Upper lobe of left lung (tissue), 6 donors: ENCODE data around the gene SLC25A12. TPM values are rescaled to one million over a fixed set of nuclear protein-coding genes. Genes with fewer than 3 reads are reported as not detected.

ENCODE experiments used
- ATAC-seq, 2 donors: fragments of 200-7000 bp; cut with Tn5 transposase; one replicate each; pipeline ENCODE4 v1.9.1; 2022; ENCODE audit warnings: mild to moderate bottlenecking in 2 of 2, moderate library complexity in 2 of 2; ENCODE audit not compliant: low FRiP score in 2 of 2
- DNase-seq, 2 donors: peaks; one replicate each; pipeline ENCODE4 v3.0.0-alpha.2; 2019 to 2020
- H3K27ac ChIP-seq, 4 donors: fragments of 200-600 bp; sonication (generic); one replicate each; pipeline ENCODE4 v1.5.1; 2016 to 2019
- H3K27me3 ChIP-seq, 4 donors: fragments of 200-600 bp; sonication (generic); one replicate each; pipeline ENCODE4 v1.5.1; 2017 to 2019
- H3K36me3 ChIP-seq, 4 donors: fragments of 200-600 bp; sonication (generic); one replicate each; pipeline ENCODE4 v1.5.1; 2016 to 2019
- H3K4me1 ChIP-seq, 4 donors: fragments of 200-600 bp; sonication (generic); one replicate each; pipeline ENCODE4 v1.5.1; 2018 to 2019
- H3K4me3 ChIP-seq, 4 donors: fragments of 200-600 bp; sonication (generic); one replicate each; pipeline ENCODE4 v1.5.1; 2017 to 2019; ENCODE audit warnings: mild to moderate bottlenecking in 2 of 4, moderate library complexity in 1 of 4
- H3K9me3 ChIP-seq, 4 donors: fragments of 200-600 bp; sonication (generic); one replicate each; pipeline ENCODE4 v1.5.1; 2018 to 2019
- CTCF ChIP-seq, 6 experiments: fragments of 450-650 bp in 4 of 6; fragments of 200-600 bp in 2 of 6; sonication (generic) in 2 of 6; IDR thresholded peaks; one replicate each; pipeline ENCODE4 v1.5.1; 2016 to 2019; ENCODE audit warnings: antibody characterized with exemption in 6 of 6
- EP300 ChIP-seq, 4 donors: sonication (generic); formaldehyde crosslinking; IDR thresholded peaks; one replicate each; pipeline ENCODE4 v1.5.1; 2017; ENCODE audit warnings: antibody characterized with exemption in 4 of 4, control low read depth in 2 of 4
- POLR2A ChIP-seq, 4 donors: fragments of 450-650 bp; IDR thresholded peaks; one replicate each; pipeline ENCODE4 v1.5.1; 2016 to 2017; ENCODE audit warnings: antibody characterized with exemption in 4 of 4, mild to moderate bottlenecking in 2 of 4
- POLR2AphosphoS5 ChIP-seq, 2 donors: sonication (generic); formaldehyde crosslinking; IDR thresholded peaks; one replicate each; pipeline ENCODE4 v1.5.1; 2017; ENCODE audit warnings: antibody characterized with exemption in 2 of 2
- WGBS, 2 donors: methylation state at CpG; one replicate each; pipeline ENCODE4 v1.1.5; 2017 to 2018; 5-methylcytosine and 5-hydroxymethylcytosine counted together
- total RNA-seq, 6 donors: library from RNA; depleted of rRNA in 4 of 6; stranded (reverse); fragments of >200 nt in 4 of 6; gene quantifications; one replicate each; pipeline versions ENCODE4 v1.1.0 to v1.2.1, GENCODE V29; 2016 to 2021
- donor health status: DM: no; HTN: no; CAD: no; lungs with moderate emphysema.
- donor health status: DM: no; HTN: yes; CAD: no; lungs with severe emphysema.

Gene SLC25A12
- total RNA-seq, 6 donors from 2014 or later: 6.2 to 27.2 (median 11.3) TPM

DNA sequence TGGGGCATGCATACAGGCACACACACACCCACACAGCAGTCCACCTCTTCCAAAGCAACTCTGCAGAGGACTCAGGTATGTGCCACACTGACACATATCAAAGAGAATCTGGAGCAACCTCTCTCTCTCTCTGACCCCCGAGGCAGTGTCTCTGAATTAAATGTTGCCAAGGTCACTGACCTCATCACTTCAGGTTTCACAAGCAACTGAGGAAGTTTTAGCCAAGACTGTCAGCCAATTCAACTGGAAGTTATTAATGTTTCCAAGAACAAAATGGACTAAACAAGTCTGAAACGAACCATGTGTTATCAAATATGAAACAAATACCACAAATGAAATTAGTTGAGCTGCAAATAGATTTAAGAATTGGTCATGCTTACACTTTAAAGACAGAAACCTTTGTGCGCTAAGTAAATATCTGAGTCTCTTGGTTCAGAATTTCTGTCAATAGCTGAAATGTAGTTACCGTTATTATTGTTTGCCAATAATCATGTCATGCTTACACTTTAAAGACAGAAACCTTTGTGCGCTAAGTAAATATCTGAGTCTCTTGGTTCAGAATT is 86.1 kb downstream of the SLC25A12 start:
- Histone ChIP-seq H3K36me3 (peaks cover 0 to 13% (median 2%) of the 10 kb centered on the region in 4 donors), H3K4me1 (no peaks in the 10 kb centered on the region), H3K27me3 (no peaks in the 10 kb centered on the region), H3K27ac (no peak overlapping the region), H3K4me3 (no peak overlapping the region), H3K9me3 (no peaks in the 10 kb centered on the region)
- TF ChIP-seq EP300 (IDR thresholded peaks at IDR 0.05): no peak
- no peak for TF ChIP-seq POLR2AphosphoS5 (IDR thresholded peaks at IDR 0.05)
- no peak for TF ChIP-seq POLR2A (IDR thresholded peaks at IDR 0.05)
- no peak for TF ChIP-seq CTCF (IDR thresholded peaks at IDR 0.05)
- no peak for ATAC-seq
- DNase-seq: no peak
- WGBS, 2 donors: 65 to 72% methylated on average over 5 of the region's 5 CpGs

DNA sequence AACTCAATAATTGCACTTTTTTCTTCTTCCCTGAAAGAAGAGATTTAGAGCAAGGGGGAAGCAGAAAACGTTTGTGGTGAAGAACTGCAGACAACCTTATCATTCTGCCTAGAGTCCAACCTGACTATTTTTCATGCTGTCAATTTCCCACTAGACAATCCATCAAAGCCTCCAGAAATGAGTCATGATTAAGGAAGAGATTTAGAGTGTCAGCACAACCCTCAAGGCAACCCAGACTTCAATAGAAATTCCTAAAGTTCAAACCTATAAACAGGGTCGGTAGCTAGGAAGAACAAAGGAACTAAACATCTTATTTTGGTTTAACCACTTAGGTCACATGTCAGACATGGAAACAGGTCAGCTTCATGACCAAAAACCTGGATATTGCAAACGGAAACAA is 86.9 kb downstream of the SLC25A12 start:
- Histone ChIP-seq H3K4me1 (no peaks in the 10 kb centered on the region), H3K36me3 (peaks cover 0 to 11% (median 2%) of the 10 kb centered on the region in 4 donors), H3K4me3 (no peak overlapping the region), H3K9me3 (no peaks in the 10 kb centered on the region), H3K27me3 (no peaks in the 10 kb centered on the region), H3K27ac (no peak overlapping the region)
- WGBS, 2 donors: 15 to 45% methylated on average over 3 of the region's 3 CpGs
- ATAC-seq (no peak), DNase-seq (no peak)
- TF ChIP-seq CTCF (IDR thresholded peaks at IDR 0.05) (no peak), EP300 (IDR thresholded peaks at IDR 0.05) (no peak), POLR2A (IDR thresholded peaks at IDR 0.05) (no peak), POLR2AphosphoS5 (IDR thresholded peaks at IDR 0.05) (no peak)

GRCh38 chr2:171804456-171804855 is 89.6 kb downstream of the SLC25A12 start:
- Histone ChIP-seq H3K36me3 (peaks cover 0 to 11% (median 2%) of the 10 kb centered on the region in 4 donors), H3K9me3 (no peaks in the 10 kb centered on the region), H3K4me3 (no peak overlapping the region), H3K27ac (no peak overlapping the region), H3K27me3 (no peaks in the 10 kb centered on the region), H3K4me1 (no peaks in the 10 kb centered on the region)
- DNase-seq: no peak
- no peak for ATAC-seq
- 96 to 97% methylated on average over 3 of the region's 3 CpGs for WGBS, 2 donors
- TF ChIP-seq EP300 (IDR thresholded peaks at IDR 0.05): no peak
- no peak for TF ChIP-seq POLR2AphosphoS5 (IDR thresholded peaks at IDR 0.05)
- TF ChIP-seq POLR2A (IDR thresholded peaks at IDR 0.05): no peak
- no peak for TF ChIP-seq CTCF (IDR thresholded peaks at IDR 0.05)

- no peak for DNase-seq
- H3K36me3 ChIP-seq: peaks cover 0 to 9% (median 2%) of the 10 kb centered on the region in 4 donors
- WGBS, 2 donors: 76 to 87% methylated on average over 5 of the region's 5 CpGs
These were observed 90.3 kb downstream of the SLC25A12 start for GRCh38 chr2:171803757-171804156.

More at GRCh38 chr2:171803757-171804156, 90.3 kb downstream of the SLC25A12 start:
- H3K4me1 ChIP-seq: no peaks in the 10 kb centered on the region
- H3K27me3 ChIP-seq: no peaks in the 10 kb centered on the region
- H3K9me3 ChIP-seq: no peaks in the 10 kb centered on the region
- H3K27ac ChIP-seq: no peak overlapping the region
- TF ChIP-seq POLR2AphosphoS5 (IDR thresholded peaks at IDR 0.05) (no peak), CTCF (IDR thresholded peaks at IDR 0.05) (no peak), EP300 (IDR thresholded peaks at IDR 0.05) (no peak), POLR2A (IDR thresholded peaks at IDR 0.05) (no peak)
- no peak overlapping the region for H3K4me3 ChIP-seq
- no peak for ATAC-seq
